HG03103 (cell line): ENCODE measurements around the gene HDLBP.
"Not testable (repeated sequence)": the region's sequence is repeated elsewhere in the genome, so short reads cannot be mapped to it uniquely, and the experiment has no call there.

Experiments
- ATAC-seq: cut with Tn5 transposase; IDR thresholded peaks from one replicate; pipeline ENCODE4 v1.9.1; 2021; ENCODE audit warnings: low read depth; ENCODE audit not compliant: unreplicated experiment

Gene HDLBP

DNA sequence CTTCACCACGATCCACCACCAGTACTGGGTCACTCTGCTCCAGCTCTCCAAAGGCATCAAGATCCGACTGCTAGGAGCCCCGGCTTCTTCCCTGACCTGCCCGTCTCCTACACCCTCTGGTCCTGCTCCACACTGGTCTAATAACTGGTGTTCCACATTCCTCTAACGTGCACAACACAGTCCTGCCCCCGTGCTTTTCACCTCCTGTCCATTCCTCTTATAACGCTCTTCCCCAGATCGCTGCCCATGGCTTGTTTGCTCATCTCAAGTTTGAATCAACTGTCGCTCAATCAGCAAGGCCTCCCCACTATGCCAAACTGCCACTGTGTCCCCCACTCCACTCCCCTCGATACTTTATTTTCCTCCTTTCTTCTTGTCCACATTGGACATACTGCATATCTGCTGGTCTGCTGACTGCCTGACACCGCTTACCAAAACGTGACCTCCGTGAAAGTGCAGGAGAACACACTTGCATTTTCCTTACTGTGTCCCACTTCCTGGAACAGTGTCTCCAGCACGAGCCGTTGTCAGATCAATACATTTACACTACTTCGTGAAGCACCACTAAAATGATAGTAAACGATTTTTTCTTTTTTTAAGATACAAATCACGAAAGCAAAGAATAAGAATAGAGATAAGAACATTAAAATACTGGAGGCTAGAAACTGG is 6.5 kb downstream of the HDLBP start:
- ATAC-seq = no peak

DNA sequence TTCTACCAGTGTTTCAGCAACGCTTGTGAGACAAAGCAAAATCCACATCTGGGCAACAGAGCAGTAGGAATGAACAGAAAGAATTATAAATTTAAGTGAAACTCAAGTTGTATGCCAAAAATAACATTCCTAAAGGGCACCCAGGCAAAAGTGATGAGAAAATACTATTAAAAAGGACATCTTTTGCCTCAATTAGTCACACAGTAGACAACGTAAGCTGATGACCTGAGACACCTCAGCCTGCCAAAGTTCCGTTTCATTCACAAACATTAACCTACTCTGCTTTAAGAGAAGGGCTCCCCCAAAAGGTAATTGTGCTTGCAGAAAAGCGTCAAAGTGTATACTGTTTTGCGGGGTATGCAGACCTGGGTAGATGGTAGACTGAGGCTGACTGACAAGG is 7.2 kb downstream of the HDLBP start:
- no peak for ATAC-seq

DNA sequence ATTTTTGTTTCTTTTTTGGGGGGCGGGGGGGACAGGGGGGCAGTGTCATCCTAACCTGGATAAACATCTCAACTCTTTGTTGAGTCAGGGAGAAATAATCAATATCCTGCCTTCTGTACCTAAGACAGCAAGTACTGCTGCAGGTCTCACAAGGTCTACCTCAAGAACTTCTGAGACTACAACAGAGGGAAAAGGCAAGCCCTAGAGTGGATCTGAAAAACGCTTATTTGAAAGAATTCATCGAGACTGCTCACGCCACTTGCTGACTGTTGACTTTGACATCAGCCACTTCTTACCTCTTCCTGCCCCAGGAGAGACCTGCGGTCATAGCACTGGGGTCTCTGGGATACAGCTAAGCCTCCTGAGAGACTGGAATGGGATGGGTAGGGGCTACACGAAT is 8.4 kb downstream of the HDLBP start:
- ATAC-seq = no peak

DNA sequence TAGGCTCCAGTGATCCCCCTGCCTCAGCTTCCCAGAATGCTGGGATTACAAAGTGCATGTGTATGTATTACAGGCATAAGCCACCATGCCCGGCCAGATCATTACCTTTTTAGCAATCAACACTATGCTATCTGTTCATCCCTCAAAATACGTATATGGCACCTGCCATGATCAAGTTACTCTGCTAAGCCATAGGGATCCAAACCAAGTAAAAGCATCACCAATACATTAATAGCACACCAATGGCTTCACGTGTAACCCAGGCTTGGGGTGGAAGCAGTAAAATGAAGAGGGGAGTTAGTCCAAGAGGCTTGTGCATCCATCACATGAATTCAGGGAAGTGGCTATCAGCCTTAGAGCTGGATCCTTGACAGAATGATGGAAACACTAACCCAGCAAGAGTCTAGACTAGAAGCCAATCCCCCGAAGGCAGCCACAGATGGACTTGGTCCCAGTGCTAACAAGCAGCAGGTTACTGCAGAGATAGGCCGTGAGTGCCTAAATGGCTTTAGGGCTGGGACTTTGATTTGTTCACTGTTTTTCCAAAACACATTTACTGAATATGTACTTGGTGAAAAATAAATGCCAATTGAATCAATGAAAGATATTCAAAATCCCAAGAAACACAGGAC is 11.3 kb downstream of the HDLBP start:
- ATAC-seq = no peak

DNA sequence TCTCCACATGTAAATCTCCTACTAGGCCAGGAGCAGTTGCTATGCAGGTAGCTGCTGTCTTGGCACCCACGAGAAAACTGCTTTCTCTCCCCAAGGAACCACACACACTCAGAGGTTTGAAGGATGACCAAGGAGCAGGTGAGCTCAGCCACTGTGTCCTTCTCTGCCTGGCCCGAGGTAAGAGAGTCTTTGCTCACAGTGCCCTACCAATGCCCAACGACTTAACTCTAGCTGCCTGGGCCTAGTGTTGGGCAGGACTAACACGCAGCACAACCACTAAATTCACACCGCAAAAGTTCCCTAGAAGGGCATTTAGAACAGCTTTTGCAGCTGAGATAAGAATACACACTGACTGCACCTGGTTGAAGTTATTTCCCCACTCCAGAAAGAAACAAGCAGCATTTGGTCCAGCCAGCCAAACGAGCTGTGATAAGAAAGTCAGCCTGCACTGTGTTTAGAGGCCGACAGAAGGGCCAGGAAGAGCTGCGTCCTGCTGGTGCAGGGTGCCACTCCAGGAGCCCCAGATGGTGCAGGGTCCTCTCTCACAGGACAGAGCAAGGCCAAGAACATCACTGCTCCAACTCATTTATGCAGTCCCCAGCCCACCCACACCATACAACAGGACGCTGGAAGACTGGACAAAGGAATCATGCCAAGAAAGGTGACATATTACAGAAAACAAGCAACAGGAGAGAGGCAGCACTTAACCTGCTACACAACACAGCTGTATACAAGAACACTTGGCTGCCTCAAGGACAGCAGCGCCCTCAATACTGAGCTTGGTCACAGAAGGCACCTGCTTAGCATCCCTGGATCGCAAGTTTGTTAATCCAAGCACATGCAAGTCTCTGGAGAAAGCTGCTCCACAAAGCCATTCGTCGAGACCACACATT is 12.5 kb downstream of the HDLBP start:
- no peak for ATAC-seq

DNA sequence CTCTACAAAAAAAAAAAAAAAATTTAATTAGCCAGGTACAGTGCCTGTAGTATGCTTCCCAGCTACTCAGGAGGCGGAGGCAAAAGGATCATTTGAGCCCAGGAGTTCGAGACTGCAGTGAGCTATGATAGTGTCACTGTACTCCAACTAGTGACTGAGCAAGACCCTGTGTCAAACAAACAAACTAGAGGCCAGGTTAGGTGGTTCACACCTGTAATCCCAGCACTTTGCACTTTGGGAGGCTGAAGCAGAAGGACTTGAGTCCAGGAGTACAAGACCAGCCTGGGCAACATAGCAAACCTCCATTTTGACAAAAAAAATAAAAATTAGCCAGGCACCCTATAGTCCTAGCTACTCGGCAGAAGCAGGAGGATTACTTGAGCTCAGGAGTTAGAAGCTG is 13.4 kb downstream of the HDLBP start:
- ATAC-seq = no peak

DNA sequence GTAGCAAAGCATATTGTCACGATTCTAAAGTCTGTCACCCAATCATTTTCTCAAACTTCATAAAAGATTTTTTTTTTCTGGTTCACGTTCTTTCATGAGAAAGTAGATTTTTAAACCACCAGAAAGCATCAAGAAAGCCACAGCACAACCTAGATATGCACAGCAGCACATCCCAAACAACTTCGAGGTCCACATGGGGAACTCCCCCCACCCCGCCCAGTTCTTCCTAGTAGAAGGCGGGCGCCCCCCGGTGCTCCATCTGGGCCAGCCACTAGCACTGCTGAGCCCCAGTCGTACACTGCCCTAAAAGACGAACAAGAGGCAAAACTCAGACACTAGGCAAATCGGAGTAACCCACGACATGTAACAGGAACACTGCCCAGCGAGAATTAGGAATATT is 15.5 kb downstream of the HDLBP start:
- ATAC-seq = no peak

DNA sequence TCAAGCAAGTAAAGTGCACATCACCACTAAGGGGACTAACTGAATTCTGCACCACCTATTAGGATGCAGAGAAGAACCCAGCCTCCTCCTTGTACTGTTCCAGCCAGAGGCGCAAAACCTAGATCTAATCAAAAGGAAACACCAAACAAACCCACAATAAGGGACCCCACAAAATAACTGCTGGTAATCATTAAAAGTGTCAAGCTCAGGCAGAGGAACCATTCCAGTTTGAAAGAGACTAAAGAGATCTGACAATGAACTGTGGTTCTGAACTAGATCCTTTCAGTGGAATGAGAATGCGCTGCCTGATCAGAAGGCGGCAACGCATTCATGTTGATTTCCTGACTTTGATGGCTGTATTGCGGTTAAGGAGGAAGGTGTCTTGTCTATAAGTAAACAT is 16.8 kb downstream of the HDLBP start:
- no peak for ATAC-seq

DNA sequence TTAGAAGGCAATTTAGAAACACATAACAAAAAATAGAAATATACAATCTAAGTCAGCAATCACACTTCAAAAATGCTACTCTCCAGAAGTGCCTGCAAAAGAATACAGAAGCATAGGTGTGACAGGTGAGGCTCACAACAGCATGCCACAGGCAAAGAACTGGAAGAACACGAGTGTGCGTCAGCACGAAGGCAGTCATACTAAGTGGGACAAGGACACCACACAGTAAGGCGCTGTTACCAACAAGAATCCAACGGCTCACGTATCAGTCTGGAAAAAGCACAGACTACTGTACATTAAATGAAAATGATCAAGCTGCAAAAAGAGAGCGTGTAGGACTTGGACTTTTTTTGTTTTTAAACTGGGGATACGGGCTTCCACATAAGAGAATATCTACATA is 18.7 kb downstream of the HDLBP start:
- ATAC-seq = no peak

DNA sequence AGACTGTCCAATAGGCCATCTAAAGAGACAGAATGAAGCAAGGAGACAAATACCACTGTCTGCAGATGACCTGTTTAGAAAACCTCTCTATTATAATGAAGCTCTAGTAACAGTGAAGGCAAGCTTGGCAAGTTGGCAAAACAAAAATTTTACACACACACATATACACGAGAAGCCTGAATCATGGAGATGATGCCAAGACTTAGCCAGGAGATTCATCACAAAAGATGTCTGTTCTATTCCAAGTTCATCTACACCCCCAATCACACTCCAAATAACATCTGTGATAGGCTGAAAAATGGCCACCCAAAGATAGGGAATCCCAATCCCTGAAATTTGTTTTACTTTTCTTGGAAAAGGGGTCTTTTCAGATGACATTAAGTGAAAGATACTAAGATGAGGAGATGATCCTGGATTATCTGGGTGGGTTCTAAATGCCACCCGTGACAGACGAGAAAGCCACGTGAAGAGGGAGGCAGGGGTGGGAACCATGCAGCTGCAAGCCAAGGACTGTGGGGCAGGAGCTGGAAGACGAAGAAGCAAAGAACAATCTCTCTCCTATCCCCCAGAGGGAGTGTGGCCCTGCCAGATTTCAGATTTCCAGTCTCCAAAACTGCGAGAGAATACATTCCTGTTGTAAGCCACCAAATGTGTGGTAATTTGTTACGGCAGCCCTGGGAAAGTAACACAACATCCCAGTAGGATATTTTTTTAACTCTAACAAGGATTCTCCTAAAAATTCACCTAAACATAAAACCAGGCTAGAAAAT is 20.0 kb downstream of the HDLBP start:
- ATAC-seq = no peak

DNA sequence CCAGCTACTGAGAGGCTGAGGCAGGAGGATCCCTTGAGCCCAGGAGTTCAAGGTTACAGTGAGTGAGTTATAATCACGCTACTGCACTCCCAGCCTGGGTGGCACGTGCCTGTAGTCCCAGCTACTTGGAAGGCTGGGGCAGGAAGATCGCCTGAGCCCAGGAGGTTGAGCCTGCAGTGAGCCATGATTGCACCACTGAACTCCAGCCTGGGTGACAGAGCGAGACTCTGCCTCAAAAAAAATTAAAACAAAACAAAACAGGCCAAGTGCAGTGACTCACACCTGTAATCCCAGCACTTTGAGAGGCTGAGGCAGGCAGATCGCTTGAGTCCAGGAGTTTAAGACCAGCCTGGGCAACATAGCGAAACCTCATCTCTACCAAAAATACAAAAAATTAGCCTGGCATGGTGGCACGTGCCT is 22.1 kb downstream of the HDLBP start:
- ATAC-seq = not testable (repeated sequence)

DNA sequence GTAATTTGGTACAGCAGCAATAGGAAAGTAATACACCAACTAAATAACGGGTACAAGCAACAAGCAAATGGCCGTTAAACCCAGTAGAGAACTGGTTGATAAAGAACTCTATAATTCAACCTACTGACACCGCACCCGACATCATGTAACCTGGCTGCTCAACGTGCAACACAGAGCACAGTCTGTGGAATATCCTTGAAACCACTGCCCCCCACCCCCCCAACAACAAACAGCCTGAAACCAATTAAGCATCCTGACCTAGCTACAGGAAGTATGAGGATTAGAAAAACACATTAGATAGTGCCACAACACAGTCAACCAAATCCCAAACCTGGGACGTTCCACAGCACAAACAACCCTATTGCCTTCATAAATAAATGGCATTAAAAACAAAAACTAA is 23.5 kb downstream of the HDLBP start:
- ATAC-seq = no peak

DNA sequence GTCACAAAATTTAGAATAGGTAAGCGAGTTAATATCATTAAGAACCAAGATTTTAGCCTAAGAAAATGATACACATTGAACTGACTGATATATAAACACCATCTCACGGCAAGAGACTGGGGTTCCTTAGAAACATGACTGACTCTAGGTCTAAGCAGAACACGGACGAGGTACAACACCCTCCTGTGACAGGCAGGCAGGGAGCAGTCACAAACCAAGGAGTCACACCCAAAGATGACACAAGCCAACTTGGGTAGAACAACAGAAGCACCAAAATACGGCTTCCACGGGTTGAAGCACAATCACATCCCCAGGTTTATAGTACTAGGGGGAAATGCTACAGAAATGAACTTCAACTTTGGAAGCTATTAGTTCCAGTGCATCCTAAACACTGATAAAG is 24.3 kb downstream of the HDLBP start:
- ATAC-seq = no peak

DNA sequence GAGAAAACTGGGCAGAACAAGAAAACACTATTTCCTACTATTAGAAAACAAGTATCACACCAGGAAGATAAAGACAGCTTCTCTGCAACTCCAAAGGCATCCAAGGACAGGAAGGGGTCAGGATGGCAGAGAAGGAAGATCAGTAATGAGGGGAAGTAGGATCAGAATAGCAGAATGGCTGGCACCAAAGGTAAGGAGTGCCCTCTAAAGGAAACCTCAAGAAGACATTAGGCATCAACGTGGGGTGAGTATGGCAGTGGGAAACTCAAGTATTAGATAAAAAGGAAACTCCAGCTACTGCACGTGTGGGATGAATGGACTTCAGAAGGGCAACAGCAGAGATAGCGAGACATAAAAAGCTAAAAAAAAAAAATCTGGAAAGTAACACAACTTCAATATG is 25.9 kb downstream of the HDLBP start:
- no peak for ATAC-seq

DNA sequence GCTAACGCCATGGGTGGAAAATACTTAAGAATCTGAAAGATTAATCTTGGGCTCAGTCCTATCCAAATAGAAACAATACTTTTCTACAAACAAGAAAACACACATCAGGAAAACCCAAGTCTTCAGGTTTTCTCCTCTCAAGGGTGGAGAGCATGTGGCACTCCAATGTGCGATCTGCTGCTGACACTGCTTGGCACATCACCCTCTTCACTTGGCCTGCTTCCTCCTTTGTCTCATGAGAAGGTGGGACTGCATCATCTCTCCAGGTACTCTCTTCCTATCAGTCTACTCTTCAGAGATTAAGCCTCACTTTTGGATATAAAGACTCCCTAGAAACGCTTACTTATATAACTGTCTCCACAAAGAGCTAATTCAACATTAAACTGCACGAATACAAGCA is 26.4 kb downstream of the HDLBP start:
- ATAC-seq = no peak

DNA sequence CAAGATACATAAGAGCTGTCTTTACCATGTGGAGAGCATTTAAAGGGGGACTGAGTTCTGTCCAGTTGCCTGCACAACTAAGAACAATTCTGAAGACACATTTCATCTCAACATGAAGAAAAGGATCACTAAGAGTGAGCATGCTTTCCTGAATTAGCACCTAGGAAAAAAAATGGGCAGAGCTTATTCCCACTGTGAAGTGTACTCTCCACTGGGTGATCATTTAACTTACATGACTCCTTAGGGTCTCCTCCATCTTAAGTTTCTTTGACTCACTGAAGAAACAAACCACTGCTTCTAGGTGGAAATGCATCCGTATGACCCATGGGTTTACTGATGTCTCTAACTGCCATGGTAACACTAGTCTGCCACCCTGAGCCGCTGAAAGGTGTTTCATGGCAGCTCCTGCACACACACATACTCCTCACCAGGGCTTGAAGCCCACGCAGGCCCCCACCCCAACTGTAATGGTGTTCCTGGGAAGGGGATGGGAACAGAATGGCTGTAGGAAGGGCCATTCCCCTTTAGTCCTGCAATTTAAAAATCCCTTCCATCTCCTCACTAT is 27.1 kb downstream of the HDLBP start:
- ATAC-seq = no peak

DNA sequence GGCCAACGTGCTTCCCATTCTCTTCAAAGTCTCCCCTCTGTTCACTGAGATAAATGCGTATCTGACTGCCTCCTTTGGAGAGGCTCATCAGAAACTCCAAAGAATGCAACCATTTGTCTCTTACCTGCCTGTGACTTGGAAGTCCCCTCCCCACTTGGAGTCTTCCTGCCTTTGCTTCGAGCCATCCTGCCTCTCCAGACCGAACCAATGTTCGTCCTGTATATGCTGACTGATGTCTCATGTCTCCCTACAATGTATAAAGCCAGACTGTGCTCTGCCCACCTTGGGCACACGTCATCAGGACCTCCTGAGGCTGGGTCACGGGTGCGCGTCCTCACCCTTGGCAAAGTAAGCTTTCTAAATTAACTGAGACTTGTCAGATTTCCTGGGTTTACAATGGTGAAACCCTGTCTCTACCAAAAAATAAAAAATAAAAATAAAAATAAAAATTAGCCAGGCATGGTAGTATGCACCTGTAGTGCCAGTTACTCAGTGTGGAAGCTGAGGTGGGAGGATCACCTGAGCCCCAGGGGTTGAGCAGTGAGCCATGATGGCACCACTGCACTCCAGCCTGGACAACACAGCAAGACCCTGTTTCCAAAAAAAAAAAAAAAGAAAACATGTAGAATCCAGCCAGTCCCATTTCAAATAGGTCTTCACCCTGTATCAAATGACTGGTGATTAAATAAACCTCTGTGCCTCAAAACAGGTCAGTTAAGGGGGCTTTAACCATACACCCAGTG is 29.0 kb downstream of the HDLBP start:
- ATAC-seq = no peak

DNA sequence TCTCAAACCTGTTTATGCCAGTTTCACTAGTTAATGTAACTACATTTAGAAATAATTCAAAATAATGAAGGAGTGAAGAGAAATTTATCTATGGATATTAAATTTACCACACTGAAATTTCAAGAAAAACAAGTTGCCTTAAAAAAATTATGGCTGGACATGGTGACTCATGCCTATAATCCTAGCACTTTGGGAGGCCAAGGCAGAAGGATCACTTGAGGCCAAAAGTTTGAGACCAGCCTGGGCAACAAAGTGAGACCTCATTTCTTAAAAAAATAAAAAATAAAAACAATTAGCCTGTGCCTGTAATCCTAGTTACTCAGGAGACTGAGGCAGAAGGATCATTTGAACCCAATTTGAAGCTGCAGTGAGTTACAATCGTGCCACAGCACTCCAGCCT is 29.9 kb downstream of the HDLBP start:
- ATAC-seq = no peak

DNA sequence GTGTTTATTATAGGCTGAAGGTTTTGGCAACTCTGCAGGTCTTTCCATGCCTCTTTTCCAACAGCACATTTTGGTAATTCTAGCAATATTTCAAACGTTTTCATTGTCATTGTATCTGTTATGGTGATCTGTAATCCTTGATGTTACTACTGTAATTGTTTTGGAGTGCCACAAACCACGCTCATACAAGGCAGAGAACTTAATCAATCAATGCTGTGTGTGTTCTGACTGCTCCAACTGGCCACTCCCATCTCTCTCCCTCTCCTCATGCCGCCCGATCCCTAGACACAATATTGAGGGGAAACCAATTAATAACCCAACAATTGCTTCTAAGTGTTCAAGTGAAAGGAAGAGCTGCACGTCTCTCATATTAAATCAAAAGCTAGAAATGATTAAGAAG is 32.9 kb downstream of the HDLBP start:
- no peak for ATAC-seq

DNA sequence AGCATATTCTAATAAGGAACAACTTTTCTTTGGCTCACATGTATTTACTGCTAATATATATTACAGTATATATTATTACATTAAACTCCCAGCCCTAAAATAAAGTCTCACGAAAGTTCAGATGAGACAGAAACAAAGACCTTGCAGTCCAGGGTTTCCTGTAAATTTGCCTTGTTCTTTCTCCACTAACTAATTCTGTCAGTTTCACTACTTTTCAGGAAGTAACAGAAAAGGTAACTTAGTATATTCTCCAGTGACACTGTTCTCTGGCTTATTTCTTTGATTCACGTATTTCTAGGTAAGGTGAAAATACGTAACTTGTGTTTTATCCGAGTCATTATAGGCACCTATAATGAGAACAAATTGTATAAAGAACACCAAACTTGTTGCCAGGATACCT is 35.2 kb downstream of the HDLBP start:
- no peak for ATAC-seq
